GM19035 (cell line): Measurements from ENCODE around the gene SIRPG.
"Not testable (repeated sequence)": the region's sequence is repeated elsewhere in the genome, so short reads cannot be mapped to it uniquely, and the experiment has no call there.

Experiments used
- ATAC-seq: cut with Tn5 transposase; IDR thresholded peaks from one replicate; pipeline ENCODE4 v1.9.1; 2021; ENCODE audit not compliant: unreplicated experiment

Gene SIRPG

DNA sequence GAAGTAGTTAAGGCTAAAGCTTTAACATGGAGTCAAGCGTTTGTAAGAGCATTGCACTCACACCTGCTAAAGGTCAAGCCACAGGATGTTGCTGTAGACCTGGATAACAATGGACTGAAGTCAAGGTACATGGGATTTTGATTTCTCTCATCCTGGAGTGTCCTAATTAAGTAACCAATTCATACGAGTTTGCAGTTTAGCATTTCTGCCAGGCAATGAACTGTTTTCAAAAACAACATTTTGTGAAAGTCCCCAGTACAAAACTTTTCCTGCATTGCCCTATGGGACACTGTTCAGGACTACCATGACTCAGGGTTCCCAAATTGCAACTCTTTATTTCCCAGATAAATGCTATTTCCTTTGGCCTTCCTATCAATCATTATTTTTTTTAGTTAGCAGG, 20.4 kb downstream of the SIRPG start:
- no peak for ATAC-seq

DNA sequence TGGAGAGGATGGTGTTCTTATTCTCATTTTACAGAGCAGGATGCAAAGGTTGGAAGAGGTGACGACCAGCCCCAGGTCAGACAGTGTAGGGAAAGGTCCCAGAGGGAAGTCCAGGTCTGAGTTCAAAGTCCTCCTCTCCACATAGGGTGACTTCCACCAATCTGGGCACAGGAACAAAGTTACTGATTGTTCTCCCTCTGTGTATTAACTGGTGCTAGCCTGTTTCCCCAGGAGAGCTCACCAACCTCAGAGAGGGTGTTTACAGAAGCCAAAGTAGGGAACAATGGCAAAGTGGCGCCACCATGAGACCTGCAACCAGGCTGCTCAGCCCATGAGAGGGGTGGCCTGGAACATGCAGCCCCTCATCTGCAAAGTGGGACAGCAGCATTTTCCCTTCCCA, 21.0 kb downstream of the SIRPG start:
- ATAC-seq, result no peak

DNA sequence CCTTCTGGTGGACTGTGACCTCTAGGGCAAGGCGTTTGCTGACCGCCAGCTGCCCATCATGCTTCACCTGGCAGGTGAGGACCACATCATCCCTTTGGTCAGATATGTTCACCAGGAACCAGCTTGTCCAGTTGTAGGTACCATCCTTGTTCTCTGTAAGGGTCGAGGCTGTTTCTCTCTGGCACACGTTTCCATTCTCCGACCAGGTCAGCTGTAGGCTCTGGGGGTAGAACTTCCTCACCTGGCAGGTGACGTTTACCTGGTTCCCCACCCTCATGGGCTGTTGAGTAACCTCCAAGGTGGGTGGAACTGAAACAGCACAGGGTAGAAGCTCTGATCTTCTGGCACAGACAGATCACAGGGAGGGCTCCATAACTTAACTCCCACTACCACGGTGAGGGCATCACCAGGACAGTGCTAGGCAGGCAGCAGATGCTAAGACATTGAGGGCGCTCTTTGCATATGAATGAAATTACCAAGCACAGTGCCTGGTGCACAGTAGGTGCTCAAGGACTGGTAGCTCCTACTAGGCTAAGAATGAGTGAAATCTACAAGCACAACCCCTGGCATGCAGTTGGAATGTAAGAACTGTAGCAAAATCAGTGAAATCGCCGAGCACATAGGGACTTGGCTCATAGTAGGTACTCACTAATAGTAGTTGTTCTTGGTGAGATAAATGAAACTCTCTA, 22.1 kb downstream of the SIRPG start:
- no peak for ATAC-seq

DNA sequence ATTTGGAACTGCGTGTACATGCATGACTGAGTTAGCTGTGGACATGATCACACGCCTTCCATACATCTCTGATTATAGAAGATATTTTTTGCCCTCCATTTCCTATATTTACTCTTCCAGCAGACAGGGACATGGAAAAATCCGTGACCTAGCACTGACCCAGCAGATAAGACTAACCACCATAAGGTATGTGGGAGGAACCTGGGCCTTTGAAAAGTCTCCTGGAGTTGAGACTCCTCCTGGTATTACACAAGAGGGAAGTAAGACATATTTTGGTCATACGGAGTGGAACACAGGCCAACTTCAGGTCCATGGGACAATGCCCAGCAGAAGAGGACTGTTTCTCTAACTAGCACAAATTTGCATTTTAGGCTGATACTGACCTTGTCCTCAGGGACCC, 24.0 kb downstream of the SIRPG start:
- no peak for ATAC-seq

DNA sequence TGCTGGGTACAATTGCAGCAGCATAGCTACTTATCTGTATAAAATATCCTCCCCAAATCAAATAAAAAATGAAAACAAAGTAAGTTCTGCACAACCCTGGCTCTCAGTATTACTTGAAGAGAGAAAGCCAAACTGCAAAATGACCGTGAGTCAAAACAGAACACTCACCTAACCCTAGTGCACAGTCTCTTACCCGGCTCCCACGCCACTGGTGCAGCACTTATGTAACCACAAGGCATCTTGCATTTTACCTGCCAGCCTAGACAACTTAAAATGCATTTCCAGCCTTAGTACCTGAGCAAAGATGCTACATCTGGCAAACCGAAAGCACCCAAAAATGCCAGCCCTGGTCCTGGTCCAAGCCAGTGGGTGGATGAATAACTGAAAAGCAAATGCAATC, 25.4 kb downstream of the SIRPG start:
- ATAC-seq, result no peak

DNA sequence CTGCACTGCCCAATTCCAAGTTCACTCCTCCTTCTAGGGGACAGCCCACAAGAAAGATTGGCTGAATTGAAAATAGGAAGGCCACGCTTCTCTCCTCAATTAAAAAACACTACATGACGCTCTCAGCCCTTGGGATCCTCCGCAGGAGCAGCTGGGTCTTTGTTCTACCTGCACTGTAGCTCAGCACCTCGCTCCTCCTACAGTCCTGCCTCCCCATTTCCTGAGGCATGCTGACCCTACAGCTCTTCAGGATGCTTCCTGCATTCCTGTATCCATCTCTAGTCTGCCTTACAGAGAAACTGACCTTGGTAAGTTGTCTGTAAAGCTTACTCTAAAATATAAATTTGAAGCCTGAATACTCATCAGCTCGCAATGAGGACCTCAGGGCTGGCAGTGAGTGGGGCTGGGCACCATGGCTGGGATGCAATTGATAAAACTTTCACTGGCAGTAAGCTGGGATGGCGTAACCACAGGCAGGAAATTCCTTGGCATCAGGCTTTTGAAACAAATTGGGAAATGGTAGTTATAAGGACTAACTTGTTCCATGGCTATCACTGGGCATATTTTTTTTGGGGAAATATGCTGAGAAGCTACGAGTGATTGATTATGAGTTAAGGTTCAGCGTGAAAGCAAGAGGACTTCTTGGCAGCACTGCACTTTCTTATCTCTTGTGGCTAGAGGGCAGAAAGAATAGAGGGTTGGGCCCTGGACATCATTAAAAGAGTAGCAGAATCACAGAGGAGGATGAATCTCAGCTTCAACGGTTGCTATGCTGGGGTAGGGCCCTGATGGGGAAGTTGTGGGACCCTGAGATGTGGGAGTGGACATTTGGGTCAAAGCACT, 26.0 kb downstream of the SIRPG start:
- no peak for ATAC-seq

DNA sequence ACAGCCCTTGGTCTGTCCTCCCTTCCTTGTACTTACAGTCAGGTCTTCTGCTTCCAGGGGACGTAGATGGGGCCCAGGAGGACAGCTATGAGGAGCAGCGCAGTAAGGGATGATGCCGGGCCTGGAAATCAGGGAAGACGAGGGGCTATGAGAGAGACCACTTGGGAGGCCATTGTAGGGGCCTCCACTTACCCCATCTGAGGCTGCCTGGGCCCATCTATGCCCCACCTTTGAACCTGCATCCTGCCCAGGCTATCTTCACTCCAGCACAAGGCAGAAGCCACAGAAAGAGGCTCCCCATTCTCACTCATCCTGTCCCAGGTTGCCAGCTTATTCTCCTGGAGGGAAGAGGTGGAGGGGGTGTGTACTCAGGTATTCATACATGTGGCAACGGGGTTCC, 27.4 kb downstream of the SIRPG start:
- no peak for ATAC-seq

DNA sequence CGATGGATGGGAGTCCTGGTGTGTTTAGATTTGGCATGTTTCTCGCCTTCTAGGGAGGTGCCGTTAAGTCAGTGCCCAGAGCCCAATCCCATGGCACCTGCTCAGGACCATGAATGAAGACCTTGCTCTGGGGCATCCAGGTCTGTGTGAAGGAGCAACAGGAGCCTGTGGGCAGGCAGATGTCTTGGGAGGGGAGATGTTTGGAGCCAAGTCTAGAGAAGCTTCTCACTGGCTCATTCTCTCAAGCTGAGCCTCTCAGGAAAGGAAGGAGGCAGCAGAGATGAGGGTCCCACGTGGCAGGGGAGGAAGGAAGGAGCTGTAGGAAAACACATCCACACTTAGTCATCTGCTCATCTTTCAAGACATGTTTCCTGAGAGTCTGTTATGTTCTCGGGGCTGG, 28.3 kb downstream of the SIRPG start:
- ATAC-seq, result no peak

DNA sequence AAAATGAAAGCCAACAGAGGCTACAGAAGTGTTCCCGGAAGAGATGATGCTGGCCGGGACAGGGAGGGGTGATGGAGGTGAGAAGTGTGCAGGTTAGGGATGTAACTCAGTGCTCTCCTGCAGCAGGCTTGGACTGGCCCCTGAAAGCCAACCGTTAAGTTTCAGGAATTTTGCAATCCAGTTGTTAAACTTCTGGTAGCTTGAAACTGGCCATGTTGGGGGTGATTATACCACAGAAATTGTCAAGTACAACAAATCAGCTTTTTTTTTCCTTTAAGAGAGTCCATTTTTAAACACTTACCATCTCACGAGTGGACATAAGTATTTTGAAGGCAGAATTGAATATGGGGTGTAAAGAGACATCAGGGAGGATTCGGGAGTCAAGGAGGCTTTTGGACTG, 29.0 kb downstream of the SIRPG start:
- no peak for ATAC-seq

DNA sequence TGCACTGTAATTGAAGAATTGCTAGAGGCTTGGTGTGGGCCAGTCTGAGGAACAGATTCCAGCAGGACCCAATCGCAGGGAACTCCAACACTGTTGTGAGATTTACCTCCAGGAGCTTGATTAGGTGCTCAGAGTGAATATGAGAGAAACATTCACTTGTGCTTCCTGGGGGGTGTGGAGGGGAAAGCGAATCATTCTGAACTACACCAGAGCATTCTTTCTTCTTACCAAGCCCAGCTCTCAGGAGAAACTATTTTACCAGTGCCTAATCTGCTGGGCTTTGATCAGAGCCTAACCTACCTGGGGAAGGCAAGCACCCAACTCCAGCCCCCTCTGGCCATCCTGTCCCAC, 30.4 kb downstream of the SIRPG start:
- no peak for ATAC-seq

DNA sequence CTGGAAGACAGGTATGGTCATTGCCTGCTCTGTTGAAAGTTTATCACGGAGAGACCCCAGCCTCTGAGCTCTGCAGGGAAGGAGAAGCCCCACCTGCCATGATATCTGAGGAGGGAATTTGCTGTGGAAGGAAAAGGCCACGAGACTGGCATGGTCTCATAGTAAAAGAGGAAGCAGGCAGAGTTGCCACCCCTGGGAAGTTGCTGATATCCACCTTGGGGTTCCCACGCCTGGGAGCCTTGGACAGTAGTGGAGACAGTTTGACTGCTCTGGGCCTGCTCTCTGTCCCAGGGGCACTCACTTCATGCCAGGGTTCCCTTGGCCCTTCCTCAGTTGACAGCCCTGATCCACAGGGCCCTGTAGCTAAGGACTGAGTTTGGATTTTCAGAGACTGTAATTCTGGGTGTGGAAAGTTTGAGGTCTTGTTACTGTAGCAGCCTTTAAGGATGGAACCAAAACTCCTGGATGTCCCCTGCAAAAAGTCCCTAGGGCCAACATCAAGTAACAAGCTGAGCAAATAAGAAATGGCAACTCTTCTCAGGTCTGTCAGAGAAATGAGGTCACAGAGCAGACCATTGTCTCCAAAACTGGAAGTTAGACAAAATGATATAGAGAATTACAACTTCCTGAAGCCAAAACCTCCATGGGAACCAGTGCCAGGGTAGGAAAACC, 30.9 kb downstream of the SIRPG start:
- ATAC-seq, result no peak

DNA sequence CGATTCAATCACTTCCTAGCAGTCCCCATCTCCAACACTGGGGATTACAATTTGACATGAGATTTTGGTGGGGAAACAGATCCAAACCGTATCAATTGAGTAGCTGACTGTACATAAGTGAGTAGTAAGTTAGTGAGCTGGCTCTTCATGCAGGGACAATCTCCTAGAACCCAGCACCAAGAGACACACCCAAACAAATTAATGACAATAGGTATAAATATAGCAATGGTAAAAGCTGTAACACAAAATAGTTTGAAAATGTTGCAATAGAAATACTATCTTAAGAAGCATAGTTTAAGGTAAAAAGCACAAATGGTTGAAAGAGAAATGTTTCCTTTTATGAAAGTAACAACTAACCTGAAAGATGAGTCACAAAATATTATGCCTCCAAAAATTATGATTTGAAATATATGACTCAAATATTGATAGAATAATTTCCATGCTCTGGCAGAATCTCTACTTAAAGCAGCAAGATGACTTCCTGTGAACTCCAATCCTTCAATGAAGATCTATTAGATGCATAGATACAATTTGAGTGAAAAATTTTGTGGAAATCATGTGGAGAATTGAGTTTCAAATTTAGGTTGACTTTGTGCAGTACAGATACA, 32.4 kb downstream of the SIRPG start:
- ATAC-seq, result no peak

DNA sequence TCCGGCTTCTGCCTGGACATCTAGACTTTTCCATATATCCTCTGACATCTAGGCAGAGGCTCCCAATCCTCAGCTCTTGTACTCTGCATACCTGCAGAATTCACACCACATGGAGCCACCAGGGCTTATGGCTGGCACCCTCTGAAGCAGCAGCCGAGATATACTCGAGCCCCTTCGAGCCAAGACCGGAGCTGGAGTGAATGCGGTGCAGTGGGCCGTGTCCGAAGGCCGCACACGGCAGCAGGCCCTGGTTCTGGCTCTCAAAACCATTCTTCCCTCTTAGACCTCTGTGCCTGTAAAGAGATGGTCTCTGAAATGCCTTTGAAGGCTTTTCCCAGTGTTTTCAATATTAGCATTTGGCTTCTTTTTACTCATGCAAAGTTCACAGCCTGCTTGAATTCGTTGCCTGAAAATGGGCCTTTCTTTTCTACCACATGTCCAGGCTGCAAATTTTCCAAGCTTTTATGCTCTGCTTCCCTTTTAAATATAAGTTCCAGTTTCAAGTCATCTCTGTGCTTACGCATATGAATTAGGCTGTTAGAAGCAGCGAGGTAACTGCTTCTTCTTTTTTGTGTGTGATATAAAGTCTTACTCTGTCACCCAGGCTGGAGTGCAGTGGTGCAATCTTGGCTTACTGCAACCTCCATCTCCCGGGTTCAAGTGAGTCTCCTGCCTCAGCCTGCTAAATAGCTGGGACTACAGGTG, 33.9 kb downstream of the SIRPG start:
- no peak for ATAC-seq

DNA sequence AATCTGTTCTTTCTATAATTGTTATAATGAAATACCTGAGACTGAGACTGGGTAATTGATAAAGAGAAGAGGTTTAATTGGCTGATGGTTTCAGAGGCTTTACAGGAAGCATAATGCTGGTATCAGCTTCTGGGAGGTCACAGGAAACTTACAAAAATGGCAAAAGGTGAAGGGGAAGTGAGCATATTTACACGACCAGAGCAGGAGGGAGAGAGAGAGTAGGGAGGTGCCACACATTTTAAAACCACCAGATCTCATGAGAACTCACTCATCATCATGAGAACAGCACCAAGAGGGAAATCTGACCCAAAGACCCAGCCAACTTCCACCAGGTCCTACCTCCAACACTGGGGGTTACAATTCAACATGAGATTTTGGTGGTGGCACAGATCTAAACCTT, 35.1 kb downstream of the SIRPG start:
- ATAC-seq, result no peak

DNA sequence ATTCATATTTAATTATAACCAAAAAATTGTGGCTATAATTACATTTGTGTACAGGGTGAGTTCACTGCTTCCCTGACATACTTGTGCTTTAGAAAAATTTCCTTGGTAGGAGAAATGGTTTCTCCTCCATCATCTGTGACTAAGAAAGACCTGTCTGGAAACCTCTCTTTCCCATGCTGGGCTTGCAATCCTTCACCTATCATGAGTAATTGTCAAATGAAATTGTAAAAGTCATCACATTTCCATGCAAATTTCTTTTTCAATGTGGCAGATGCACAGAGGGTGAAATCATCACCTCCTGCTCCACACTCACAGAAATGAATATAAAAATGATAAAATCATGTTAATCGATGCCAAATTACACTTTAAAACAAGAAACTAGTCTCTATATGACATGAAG, 36.3 kb downstream of the SIRPG start:
- no peak for ATAC-seq

DNA sequence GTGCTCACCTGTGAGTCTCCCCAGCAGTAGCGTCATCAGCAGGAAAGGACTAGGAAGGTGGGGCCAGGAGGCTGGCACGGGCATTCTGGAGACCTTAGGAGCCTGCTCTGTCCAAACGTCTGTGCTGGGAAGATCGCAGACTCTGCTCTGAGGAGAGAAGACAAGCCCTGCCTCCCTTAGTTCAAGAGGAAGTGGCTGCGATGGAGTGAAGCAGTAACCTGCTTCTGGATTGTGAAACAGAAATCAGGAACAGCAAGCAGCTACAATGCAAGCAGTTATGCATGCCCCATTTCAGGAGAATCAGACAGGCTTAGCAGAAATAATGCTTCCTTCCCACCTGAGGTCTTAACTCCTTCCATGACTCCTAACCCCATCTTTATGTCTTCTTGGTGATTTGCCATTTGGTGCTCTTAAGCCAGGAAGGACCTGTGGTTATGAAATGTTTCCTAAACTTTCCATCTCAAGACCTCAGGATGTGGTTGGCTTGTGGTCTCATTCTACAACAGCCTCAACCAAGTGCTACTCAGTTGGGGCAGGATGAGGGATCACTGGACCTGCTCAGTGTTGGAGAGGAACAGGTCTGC, 37.6 kb downstream of the SIRPG start, which contains the start of gene SIRPB1:
TSS of gene SIRPB1 (minus strand) at position 149 of the 584 bp plus-strand sequence. CDS start at position 84, 65 bp downstream.
- ATAC-seq, result no peak

DNA sequence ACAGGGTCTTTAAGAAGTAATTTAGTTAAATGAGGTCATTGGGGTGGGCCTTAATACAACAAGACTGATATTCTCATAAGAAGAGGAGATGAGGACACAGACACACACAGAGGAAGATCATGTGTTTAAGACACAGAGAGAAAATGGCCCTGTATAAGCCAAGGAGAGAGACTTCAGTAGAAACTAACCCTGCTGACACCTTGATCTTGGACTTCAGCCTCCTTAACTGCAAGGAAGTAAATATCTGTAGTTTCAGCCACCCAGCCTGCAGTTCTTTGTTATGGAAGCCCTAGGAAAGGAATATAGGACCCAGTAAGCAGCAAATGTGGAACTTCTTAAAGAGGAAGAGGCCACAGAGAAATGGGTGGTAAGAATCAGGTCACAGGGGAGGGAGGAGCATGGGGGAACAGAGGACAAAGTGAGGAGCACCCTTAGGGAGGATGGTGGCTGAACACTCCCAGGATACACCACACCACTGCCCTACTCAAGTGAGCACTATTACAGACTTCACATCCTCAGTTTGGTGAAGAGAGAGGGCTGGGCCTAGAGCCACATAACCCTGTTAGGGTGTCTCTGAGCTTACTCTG, 38.5 kb downstream of the SIRPG start:
- no peak for ATAC-seq

DNA sequence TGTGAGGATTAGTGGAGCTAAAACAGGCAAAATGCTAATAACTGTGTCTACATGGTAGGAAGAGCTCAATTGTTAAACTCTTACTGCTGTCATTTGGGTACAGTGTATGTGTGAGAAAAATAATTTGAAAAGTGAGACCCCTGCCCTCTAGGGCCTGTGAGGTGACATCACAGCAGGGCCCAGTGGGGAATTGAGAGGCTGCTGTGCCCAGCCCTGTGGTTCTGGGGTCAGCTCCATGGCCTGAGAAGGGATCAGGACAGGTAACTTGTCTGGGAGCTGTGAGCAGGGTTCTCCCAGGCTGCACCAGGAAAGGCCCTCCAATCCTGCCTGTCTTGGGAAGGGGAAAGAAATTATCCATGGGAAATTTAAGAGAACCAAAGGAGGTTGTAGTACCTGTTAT, 39.1 kb downstream of the SIRPG start:
- no peak for ATAC-seq

DNA sequence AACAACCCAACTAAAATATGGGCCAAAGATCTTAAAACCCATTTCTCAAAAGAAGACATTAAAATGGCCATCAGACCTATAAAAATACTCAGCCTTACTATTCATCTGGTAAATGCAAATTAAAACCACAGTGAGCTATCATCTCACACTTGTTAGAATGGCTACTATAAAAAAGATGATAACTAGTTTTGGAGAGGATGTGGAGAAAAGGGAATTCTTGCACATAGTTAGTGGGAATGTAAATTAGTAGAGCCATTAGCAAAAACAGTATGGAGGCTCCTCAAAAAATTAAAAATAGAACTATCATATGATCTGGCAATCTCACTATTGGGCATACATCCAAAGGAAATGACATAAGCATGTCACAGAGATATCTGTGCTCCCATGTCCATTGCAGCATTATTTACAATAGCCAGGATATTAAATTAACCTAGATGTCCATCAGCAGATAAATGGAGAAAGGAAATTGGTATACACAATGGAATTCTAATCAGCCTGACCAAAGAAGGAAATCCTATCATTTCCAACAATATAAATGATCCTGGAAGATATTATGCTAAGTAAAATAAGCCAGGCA, 40.6 kb downstream of the SIRPG start:
- ATAC-seq, result no peak

DNA sequence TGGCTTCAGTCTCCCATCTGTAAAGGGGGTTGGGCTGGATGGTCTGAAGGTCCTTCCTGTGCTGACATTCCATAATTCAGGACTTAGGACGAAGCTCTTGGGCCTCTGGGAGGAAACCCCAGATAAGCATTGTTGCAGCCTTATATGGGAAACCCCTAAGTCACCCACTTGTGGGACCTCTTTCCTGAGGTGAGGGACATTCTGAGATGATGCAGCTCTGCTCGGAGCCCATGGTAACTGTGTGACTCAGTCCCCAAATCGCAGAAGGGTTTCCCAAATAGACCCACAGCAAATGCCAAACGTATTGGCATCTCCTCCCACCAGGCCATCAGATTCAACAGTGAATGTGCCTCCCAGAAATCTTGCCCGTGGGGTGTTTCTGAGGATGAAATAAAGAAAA, 47.2 kb downstream of the SIRPG start:
- ATAC-seq, result not testable (repeated sequence)
